ENCODE data around the gene TBC1D1.

DNA sequence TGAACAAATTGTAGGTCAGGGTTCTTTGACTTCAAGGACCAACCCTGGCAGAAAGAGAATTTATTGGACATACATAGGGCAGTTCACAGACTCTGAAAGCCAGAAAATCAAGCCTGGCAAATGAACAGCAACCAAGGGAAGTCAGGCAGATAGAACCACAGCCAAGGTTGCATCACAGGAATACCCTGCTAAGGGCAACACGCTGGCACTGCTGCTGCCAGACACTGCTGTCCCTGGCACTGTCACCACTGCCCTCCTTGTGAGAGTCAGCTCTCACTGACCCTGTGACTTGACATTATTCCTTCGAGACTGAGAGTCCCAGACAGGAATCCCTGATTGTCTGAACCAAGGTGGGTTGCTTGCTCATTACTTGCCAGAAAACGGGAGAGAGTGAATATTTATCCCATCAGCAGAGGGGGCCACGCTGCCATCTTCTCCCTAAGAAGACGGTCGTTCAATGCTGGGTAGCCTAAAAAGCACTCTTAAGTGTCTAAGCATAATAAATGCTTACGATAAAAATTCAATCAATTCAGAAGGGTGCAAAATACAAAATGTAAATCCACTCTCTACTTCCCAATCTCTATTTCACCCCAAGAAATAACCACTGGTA is 46.1 kb downstream of the TBC1D1 start:
- TF ChIP-seq, protein P1, sequence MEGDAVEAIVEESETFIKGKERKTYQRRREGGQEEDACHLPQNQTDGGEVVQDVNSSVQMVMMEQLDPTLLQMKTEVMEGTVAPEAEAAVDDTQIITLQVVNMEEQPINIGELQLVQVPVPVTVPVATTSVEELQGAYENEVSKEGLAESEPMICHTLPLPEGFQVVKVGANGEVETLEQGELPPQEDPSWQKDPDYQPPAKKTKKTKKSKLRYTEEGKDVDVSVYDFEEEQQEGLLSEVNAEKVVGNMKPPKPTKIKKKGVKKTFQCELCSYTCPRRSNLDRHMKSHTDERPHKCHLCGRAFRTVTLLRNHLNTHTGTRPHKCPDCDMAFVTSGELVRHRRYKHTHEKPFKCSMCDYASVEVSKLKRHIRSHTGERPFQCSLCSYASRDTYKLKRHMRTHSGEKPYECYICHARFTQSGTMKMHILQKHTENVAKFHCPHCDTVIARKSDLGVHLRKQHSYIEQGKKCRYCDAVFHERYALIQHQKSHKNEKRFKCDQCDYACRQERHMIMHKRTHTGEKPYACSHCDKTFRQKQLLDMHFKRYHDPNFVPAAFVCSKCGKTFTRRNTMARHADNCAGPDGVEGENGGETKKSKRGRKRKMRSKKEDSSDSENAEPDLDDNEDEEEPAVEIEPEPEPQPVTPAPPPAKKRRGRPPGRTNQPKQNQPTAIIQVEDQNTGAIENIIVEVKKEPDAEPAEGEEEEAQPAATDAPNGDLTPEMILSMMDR (IDR thresholded peaks at IDR 0.05) = no peak
- no peak for TF ChIP-seq POLR2A (IDR thresholded peaks at IDR 0.05)

All from body of pancreas (tissue), 4 donors.